Adipocyte (in vitro differentiated cells): ENCODE measurements around the gene CES4A.

Experiments
- DNase-seq: peaks from one replicate; pipeline ENCODE4 v3.0.0-alpha.2; 2015; ENCODE audit warnings: low read depth
- H3K27me3 ChIP-seq: replicated peaks from 2 replicates; pipeline ENCODE4 v1.7.0; 2013; ENCODE audit warnings: mild to moderate bottlenecking, low read length, moderate library complexity; ENCODE audit not compliant: control insufficient read depth, insufficient read depth
- H3K36me3 ChIP-seq: 2 replicates; pipeline ENCODE4 v1.7.0; 2013; ENCODE audit warnings: low read length, mild to moderate bottlenecking, moderate library complexity; ENCODE audit not compliant: control insufficient read depth, insufficient read depth, severe bottlenecking
- H3K4me1 ChIP-seq: 2 replicates; pipeline ENCODE4 v1.7.0; 2013; ENCODE audit warnings: mild to moderate bottlenecking, low read length, moderate library complexity; ENCODE audit not compliant: control insufficient read depth, insufficient read depth
- H3K4me3 ChIP-seq: 2 replicates; pipeline ENCODE4 v1.7.0; 2013; ENCODE audit warnings: mild to moderate bottlenecking, low read length, moderate library complexity
- H3K9ac ChIP-seq: 2 replicates; pipeline ENCODE4 v1.7.0; 2013; ENCODE audit warnings: mild to moderate bottlenecking, low read length, moderate library complexity
- H3K9me3 ChIP-seq: 2 replicates; pipeline ENCODE4 v1.7.0; 2013; ENCODE audit warnings: mild to moderate bottlenecking, low read length, moderate library complexity; ENCODE audit not compliant: control insufficient read depth

Gene CES4A

DNA sequence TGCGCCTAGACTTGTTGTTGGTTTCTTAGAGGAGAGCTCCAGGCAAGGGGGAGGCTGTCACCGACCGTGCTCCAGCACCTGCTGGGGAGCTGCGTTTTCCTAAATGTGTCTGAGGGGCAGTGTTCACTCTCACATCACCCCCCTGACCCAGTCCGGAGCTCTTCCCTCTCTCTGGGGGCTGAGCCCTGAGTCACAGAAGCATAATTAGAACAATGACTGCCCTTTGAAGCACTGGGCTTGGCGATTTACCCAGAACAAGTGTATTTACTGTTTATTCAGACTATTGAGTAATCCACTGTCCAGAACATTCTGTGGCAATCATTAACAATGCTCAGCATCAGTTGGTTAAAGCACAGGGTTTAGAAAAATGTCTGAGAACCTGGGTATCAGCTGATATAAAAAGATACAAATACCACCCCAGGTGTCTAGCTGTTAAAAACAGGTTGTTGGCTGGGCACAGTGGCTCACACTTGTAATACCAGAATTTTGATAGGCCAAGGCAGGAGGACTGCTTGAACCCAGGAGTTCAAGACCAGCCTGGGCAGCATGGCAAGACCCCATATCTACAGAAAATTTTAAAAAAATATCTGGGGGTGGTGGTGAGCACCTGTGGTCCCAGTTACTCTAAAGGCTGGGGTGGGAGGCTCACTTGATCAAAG is 8.1 kb downstream of the CES4A start:
- DNase-seq = peak; percentile 96

GRCh38 chr16:66996983-66997358 is 8.6 kb downstream of the CES4A start:
- peaks cover 13% of the 10 kb centered on the region for H3K27me3 ChIP-seq
- H3K4me1 ChIP-seq = peaks cover 20% of the 10 kb centered on the region
- H3K9me3 ChIP-seq = no peaks in the 10 kb centered on the region
- no peak overlapping the region for H3K9ac ChIP-seq
- H3K4me3 ChIP-seq = no peak overlapping the region
- H3K36me3 ChIP-seq = no peaks in the 10 kb centered on the region
- no peak for DNase-seq

More for the DNA sequence above, 8.1 kb downstream of the CES4A start:
- no peaks in the 10 kb centered on the region for H3K9me3 ChIP-seq
- no peak overlapping the region for H3K9ac ChIP-seq
- H3K4me1 ChIP-seq = peaks cover 20% of the 10 kb centered on the region
- no peak overlapping the region for H3K4me3 ChIP-seq
- no peaks in the 10 kb centered on the region for H3K36me3 ChIP-seq
- H3K27me3 ChIP-seq = peaks cover 10% of the 10 kb centered on the region

DNA sequence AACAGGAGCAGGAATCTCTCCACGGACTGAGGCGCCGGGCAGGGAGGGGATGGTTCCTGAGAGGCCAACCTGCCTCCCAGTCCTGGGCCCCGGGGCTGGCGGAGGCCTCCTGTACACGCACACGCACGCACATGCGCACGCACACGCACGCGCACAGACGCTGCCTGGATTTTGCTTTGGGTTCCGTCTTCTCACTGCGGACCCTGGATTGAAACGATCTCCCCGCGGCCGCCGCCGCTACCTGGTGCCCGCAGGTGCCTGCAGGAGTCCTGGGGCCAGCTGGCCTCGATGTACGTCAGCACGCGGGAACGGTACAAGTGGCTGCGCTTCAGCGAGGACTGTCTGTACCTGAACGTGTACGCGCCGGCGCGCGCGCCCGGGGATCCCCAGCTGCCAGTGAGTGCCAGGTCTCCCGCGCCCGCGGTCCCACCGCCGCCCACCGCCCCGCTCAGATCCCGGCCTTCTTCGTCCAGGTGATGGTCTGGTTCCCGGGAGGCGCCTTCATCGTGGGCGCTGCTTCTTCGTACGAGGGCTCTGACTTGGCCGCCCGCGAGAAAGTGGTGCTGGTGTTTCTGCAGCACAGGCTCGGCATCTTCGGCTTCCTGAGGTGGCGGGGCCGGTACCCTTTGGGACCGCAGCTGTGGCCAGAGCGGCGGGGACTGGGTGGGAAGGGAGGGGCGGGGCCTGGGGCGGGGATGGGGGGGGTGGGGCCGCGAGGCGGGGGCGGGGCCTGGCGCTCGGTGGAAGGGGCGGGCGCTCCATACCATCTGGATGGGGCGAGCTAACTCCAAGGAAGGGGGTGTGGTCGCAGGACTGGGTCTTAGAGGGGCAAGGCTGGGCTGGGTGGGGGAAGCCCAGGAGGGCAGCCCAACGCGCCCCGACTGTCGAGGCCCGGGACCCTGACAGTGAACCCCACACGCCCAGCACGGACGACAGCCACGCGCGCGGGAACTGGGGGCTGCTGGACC is 12.3 kb downstream of the CES4A start:
- Histone ChIP-seq H3K4me3 (peak overlapping the region; percentile 76), H3K4me1 (peaks cover 20% of the 10 kb centered on the region), H3K9me3 (no peaks in the 10 kb centered on the region), H3K36me3 (no peaks in the 10 kb centered on the region), H3K9ac (peak overlapping the region; percentile 64), H3K27me3 (peaks cover 18% of the 10 kb centered on the region)
- peak; percentile 68 for DNase-seq

DNA sequence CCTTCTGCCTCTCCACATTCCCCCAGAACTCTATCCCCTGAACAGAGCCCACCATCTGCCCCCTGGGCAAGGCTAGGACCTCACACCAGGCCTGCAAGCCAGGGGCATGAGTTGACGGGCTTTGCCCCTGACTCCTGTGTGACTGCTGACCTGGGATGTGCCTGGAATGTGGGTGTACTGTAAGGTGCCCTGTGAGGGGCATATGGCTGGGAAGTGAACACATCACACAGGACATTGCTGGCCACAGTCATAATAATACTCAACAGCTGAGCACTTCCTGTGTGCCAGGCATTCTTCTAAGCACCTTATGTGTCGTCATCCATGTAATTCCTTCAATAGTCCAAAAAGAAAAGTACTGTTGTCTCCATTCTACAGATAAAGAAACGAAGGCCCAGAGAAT is 13.3 kb downstream of the CES4A start:
- no peaks in the 10 kb centered on the region for H3K36me3 ChIP-seq
- no peak overlapping the region for H3K9ac ChIP-seq
- H3K27me3 ChIP-seq = peaks cover 18% of the 10 kb centered on the region
- peaks cover 14% of the 10 kb centered on the region for H3K4me1 ChIP-seq
- H3K9me3 ChIP-seq = no peaks in the 10 kb centered on the region
- DNase-seq = no peak
- no peak overlapping the region for H3K4me3 ChIP-seq

GRCh38 chr16:67006930-67007658 is 18.7 kb downstream of the CES4A start:
- Histone ChIP-seq H3K36me3 (no peaks in the 10 kb centered on the region), H3K9ac (no peak overlapping the region), H3K4me3 (no peak overlapping the region), H3K9me3 (no peaks in the 10 kb centered on the region), H3K4me1 (no peaks in the 10 kb centered on the region), H3K27me3 (peaks cover 10% of the 10 kb centered on the region)
- DNase-seq = no peak

GRCh38 chr16:67009158-67009557 is 20.8 kb downstream of the CES4A start:
- H3K4me1 ChIP-seq = peaks cover 7% of the 10 kb centered on the region
- no peak overlapping the region for H3K9ac ChIP-seq
- H3K4me3 ChIP-seq = no peak overlapping the region
- no peaks in the 10 kb centered on the region for H3K27me3 ChIP-seq
- no peak for DNase-seq
- no peaks in the 10 kb centered on the region for H3K9me3 ChIP-seq
- no peaks in the 10 kb centered on the region for H3K36me3 ChIP-seq

DNA sequence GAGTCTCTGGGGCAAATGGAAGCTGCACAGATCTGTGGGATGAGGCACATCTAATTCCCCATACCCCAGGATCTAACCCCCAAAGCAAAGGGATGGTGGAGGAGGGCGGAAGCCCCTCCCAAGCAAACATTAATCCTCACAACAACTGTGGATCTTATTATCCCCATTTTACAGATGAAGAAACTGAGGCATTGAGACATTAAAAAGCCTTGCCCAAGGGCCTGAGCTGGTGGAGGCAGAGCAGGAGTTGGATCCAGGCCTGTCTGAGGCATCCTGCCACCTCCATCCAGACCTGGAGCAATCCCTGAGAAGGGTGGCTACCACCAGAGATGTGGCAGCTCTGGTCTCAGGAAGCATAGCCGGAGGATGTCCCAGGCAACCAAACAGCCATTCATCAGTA is 22.9 kb downstream of the CES4A start:
- no peak overlapping the region for H3K9ac ChIP-seq
- no peaks in the 10 kb centered on the region for H3K27me3 ChIP-seq
- DNase-seq = no peak
- no peaks in the 10 kb centered on the region for H3K9me3 ChIP-seq
- no peak overlapping the region for H3K4me3 ChIP-seq
- peaks cover 14% of the 10 kb centered on the region for H3K4me1 ChIP-seq
- no peaks in the 10 kb centered on the region for H3K36me3 ChIP-seq

DNA sequence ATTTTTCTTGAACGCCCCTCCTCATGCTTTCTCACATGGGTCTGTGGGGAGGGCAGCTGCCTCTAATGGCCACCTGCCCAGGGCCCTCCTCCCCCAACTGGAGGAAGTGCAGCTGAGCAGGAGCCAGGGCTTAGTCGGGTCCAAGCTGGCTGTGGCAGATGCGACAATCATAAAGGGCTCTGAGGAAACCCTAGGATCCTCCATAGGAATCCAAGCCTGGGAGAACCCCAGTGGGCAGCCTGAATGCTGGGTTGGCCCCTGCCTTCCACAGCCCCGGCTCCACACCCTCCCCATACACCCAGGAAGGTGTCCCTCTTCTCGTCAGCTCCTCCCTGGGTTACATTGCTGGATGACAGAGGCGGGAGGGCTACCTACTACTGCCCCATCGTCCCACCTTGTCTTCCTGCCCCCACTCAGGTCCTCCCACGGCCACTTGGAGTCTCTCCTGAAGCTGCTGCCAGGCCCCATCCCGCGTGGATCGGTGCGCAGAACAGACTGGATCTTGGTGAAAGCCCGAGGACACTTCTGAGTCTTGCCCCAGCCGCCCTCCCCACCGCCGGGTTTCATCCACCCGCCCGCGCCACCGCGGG is 24.9 kb downstream of the CES4A start:
- no peaks in the 10 kb centered on the region for H3K36me3 ChIP-seq
- no peak for DNase-seq
- no peaks in the 10 kb centered on the region for H3K9me3 ChIP-seq
- H3K9ac ChIP-seq = peak overlapping the region; percentile 77
- H3K27me3 ChIP-seq = no peaks in the 10 kb centered on the region
- peaks cover 14% of the 10 kb centered on the region for H3K4me1 ChIP-seq
- H3K4me3 ChIP-seq = peak overlapping the region; percentile 74

DNA sequence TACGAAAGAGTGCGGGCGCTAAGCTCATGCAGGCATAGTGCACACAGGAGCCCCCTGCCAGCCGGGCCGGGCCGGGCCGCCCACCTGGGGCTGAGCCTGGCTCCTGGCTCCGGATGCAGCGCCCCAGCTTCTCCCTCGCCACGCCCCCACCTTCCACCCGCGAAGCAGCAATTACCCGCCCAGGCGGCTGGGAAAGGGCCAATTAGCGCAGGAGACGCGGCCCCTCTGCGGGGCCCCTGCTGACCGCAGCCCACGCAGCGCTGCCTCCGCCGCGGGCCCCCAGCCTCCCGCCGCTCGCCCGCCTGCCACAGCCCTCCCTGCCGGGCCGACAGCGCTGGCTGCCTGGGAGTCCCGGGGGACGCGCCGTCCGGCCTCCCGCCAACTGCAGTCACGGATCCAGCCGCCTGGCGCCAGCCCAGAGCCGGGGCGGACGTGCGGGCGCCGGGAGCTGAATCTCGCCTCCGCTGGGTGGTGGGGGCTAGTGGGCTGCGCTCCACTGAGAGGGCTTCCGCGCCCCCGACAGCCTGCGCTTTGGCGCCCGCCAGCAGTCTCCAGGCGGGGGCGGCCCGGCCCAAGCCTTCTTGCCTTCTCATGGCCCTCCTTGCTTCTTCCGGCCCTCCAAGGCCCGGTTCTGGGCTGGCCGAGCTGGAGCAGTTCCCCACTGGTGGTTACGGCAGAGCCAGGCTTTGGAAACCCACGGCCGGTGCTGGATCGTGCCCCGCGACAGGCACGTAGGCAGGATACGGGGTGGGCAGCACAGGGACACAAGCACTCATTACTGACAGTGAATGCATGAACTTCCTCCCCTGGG is 25.6 kb downstream of the CES4A start:
- no peaks in the 10 kb centered on the region for H3K27me3 ChIP-seq
- H3K36me3 ChIP-seq = no peaks in the 10 kb centered on the region
- DNase-seq = peak; percentile 89
- peaks cover 14% of the 10 kb centered on the region for H3K4me1 ChIP-seq
- H3K4me3 ChIP-seq = peak overlapping the region; percentile 74
- peak overlapping the region; percentile 77 for H3K9ac ChIP-seq
- H3K9me3 ChIP-seq = no peaks in the 10 kb centered on the region

- Histone ChIP-seq H3K27me3 (no peaks in the 10 kb centered on the region), H3K9me3 (no peaks in the 10 kb centered on the region), H3K4me3 (peak overlapping the region; percentile 74), H3K36me3 (no peaks in the 10 kb centered on the region), H3K4me1 (peaks cover 14% of the 10 kb centered on the region), H3K9ac (peak overlapping the region; percentile 77)
- DNase-seq = no peak
Measured at GRCh38 chr16:67014634-67015312, 26.4 kb downstream of the CES4A start.
